Mesothelial cell of epicardium (in vitro differentiated cells): ENCODE data around the gene CPXM2. TPM values are rescaled to one million over a fixed set of nuclear protein-coding genes. Genes with fewer than 3 reads are reported as not detected.
A peak's percentile ranks its signal among the peaks of the same experiment; 100 is the strongest.

Source experiments
- DNase-seq, 2 experiments: peaks; one replicate each; pipeline ENCODE4 v3.0.0; 2021; ENCODE audit warnings: low spot score in 2 of 2; ENCODE audit not compliant: unreplicated experiment in 2 of 2
- H3K27ac Mint-ChIP-seq: 2 replicates; pipeline ENCODE4 v1.8.0; 2021; ENCODE audit warnings: mixed read lengths
- H3K27me3 Mint-ChIP-seq: 2 replicates; pipeline ENCODE4 v1.8.0; 2021; ENCODE audit warnings: low read depth, mixed read lengths
- H3K36me3 Mint-ChIP-seq: 2 replicates; pipeline ENCODE4 v1.8.0; 2021; ENCODE audit warnings: mixed read lengths
- H3K4me1 Mint-ChIP-seq: 2 replicates; pipeline ENCODE4 v1.8.0; 2021; ENCODE audit warnings: mixed read lengths
- H3K4me3 Mint-ChIP-seq: 2 replicates; pipeline ENCODE4 v1.8.0; 2021; ENCODE audit warnings: mild to moderate bottlenecking, moderate library complexity, mixed read lengths
- H3K9me3 Mint-ChIP-seq: 2 replicates; pipeline ENCODE4 v1.8.0; 2021; ENCODE audit warnings: mixed read lengths
- total RNA-seq: library from RNA; stranded (reverse); gene quantifications from 3 replicates; pipeline ENCODE4 v1.2.1, GENCODE V29; 2021
- TF ChIP-seq, protein P1 (sequence below): fragments of 200-600 bp; sonication (generic); IDR thresholded peaks from one replicate; pipeline ENCODE4 v1.5.0; 2021; ENCODE audit warnings: antibody characterized with exemption; ENCODE audit not compliant: unreplicated experiment

The CPXM2 gene
- total RNA-seq, 1 donor from 2014 or later = 0.92 TPM

DNA sequence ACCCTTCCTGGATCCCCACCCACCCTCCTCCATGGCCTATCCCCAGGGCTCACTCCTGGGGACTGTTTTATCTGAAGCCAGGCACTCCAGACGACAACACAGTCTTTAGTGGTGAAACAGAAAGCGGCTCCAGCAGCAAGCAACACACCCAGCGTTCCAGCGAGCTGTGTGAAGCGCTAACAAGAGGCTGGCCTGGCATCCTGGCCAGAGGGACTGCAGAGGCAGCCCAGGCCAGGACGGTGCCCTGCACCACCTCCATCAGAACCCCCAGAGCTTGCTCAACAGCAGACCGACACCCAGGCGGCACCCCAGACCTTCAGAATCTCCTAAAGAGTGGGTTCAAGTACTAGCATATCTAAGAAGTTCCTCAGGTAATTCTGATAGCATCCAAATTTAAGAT is 2.0 kb upstream of the CPXM2 start:
- TF ChIP-seq, protein P1, sequence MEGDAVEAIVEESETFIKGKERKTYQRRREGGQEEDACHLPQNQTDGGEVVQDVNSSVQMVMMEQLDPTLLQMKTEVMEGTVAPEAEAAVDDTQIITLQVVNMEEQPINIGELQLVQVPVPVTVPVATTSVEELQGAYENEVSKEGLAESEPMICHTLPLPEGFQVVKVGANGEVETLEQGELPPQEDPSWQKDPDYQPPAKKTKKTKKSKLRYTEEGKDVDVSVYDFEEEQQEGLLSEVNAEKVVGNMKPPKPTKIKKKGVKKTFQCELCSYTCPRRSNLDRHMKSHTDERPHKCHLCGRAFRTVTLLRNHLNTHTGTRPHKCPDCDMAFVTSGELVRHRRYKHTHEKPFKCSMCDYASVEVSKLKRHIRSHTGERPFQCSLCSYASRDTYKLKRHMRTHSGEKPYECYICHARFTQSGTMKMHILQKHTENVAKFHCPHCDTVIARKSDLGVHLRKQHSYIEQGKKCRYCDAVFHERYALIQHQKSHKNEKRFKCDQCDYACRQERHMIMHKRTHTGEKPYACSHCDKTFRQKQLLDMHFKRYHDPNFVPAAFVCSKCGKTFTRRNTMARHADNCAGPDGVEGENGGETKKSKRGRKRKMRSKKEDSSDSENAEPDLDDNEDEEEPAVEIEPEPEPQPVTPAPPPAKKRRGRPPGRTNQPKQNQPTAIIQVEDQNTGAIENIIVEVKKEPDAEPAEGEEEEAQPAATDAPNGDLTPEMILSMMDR = no peak
- Mint-ChIP-seq H3K36me3 (no peaks in the 10 kb centered on the region), H3K4me3 (no peak overlapping the region), H3K9me3 (no peaks in the 10 kb centered on the region), H3K27me3 (peaks cover 64% of the 10 kb centered on the region), H3K27ac (no peak overlapping the region), H3K4me1 (peaks cover 12% of the 10 kb centered on the region)
- DNase-seq = no peak

GRCh38 chr10:123890756-123891143 is 857 bp downstream of the CPXM2 start:
- TF ChIP-seq, protein P1 = no peak
- Mint-ChIP-seq H3K36me3 (no peaks in the 10 kb centered on the region), H3K4me1 (peaks cover 12% of the 10 kb centered on the region), H3K27ac (no peak overlapping the region), H3K27me3 (peaks cover 65% of the 10 kb centered on the region), H3K9me3 (no peaks in the 10 kb centered on the region), H3K4me3 (peak overlapping the region; percentile 44)
- DNase-seq = no peak

DNA sequence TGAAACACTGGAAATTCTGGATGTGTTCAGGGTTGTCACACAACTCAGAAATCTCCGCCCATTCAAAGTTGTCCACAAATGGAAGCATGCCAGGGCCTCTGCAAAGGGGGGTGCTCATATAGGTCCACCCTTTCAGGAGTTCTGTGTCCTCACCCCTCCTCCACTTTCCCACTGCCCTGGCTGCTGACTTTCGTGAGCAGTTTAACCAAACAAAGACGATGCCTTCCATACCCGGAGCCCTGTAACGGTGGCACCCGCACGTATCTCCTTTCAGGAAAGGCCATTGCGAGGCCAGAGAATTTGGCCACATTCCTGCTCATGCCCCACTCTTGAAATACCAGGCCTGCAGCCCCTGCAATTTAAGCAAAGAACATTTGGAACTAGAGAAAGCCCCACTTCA is 1.4 kb downstream of the CPXM2 start:
- Mint-ChIP-seq H3K4me1 (peaks cover 12% of the 10 kb centered on the region), H3K27ac (no peak overlapping the region), H3K4me3 (no peak overlapping the region), H3K36me3 (no peaks in the 10 kb centered on the region), H3K9me3 (no peaks in the 10 kb centered on the region), H3K27me3 (peaks cover 65% of the 10 kb centered on the region)
- DNase-seq = peak in 1 of 2 experiments; percentile 22
- TF ChIP-seq, protein P1 = no peak

- no peaks in the 10 kb centered on the region for H3K36me3 Mint-ChIP-seq
- H3K9me3 Mint-ChIP-seq = no peaks in the 10 kb centered on the region
- DNase-seq = peak in 1 of 2 experiments; percentile 11
- TF ChIP-seq, protein P1 = no peak
- no peak overlapping the region for H3K4me3 Mint-ChIP-seq
- H3K27ac Mint-ChIP-seq = no peak overlapping the region
- H3K4me1 Mint-ChIP-seq = peaks cover 13% of the 10 kb centered on the region
- peaks cover 64% of the 10 kb centered on the region for H3K27me3 Mint-ChIP-seq
Observed at GRCh38 chr10:123889821-123890220, 1.8 kb downstream of the CPXM2 start.

- Mint-ChIP-seq H3K9me3 (no peaks in the 10 kb centered on the region), H3K36me3 (no peaks in the 10 kb centered on the region), H3K4me3 (no peak overlapping the region), H3K27ac (no peak overlapping the region), H3K27me3 (peaks cover 53% of the 10 kb centered on the region), H3K4me1 (peaks cover 24% of the 10 kb centered on the region)
- DNase-seq = no peak
- TF ChIP-seq, protein P1 = no peak
Observed at GRCh38 chr10:123888751-123889150, 2.9 kb downstream of the CPXM2 start.

DNA sequence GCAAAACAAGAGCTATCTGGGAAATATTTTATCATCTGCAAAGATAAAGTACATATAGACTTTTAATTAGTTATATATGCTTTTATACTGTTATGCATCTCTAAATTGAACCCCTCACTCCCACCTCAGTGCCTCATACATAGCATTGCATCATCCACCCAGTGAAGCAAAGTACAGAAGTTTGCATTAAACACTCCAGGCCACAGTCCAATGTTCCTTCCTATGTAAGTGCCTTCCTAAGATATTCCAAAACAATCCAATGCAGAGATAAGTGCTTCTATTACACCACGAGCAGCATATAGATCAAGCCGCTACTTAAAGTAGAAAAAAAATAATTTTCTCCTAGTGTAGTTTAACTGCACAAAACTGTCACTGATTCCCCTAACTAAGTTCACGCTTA is 3.4 kb downstream of the CPXM2 start:
- no peak overlapping the region for H3K27ac Mint-ChIP-seq
- TF ChIP-seq, protein P1 = no peak
- no peaks in the 10 kb centered on the region for H3K9me3 Mint-ChIP-seq

More for the DNA sequence above, 3.4 kb downstream of the CPXM2 start:
- H3K27me3 Mint-ChIP-seq = peaks cover 50% of the 10 kb centered on the region
- no peak for DNase-seq
- H3K4me3 Mint-ChIP-seq = no peak overlapping the region
- peaks cover 29% of the 10 kb centered on the region for H3K4me1 Mint-ChIP-seq
- H3K36me3 Mint-ChIP-seq = no peaks in the 10 kb centered on the region
